Urothelium cell line (cell line): ENCODE results near the gene MECR.

Source experiments
- DNase-seq: peaks from one replicate; pipeline ENCODE4 v3.0.0; 2011; ENCODE audit warnings: low spot score, mixed read lengths
- FAIRE-seq: peaks from 2 replicates; lab custom pipeline; 2011; peaks lifted over from hg19 to GRCh38; lab: Jason Lieb, UNC

The MECR gene

GRCh38 chr1:29256394-29256793, 25.7 kb upstream of the MECR start:
- DNase-seq (no peak), FAIRE-seq (no peak)

DNA sequence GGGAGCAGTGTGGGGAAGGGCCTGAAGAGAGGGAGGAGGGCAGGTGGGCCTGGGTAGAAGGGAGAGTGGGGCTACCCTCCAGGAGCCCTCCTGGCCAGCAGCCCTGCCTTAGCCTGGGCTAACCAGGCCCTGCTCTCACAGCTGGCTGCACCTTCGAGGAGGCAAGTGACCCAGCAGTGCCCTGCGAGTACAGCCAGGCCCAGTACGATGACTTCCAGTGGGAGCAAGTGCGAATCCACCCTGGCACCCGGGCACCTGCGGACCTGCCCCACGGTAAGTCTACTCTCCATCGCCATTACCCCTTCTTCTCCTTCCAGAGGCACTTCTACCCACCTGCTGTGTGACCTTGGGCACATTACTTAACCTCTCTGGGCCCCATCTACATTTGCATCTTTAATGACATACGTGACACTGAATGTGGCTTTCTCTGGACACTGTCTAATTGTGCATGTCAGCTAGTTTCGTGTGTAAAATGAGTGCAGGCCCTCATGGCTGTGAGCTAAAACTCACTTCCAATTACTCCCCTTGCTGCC, 24.5 kb upstream of the MECR start:
- FAIRE-seq, result no peak
- no peak for DNase-seq

DNA sequence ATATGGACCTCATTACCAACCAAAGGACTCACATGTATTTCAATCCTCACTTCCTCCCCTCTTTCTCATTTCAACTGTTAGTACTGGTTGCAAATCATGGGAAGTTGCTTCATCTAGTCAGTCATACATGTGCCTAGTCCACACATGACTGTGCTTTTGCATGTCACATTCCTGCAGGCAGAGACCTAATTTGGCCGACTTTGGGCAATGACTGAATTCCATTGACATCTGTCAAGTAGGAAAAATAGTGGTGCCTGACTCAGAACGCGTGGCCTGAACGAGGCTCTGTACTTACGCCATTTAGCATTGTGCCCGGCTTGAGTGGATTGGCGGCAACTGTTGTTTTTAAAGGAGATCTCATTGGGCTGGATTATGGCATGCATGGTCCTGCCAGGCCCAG, 23.6 kb upstream of the MECR start:
- no peak for DNase-seq
- FAIRE-seq, result no peak

- no peak for DNase-seq
- FAIRE-seq, result no peak
Measured at GRCh38 chr1:29253180-29253579, 22.4 kb upstream of the MECR start.

DNA sequence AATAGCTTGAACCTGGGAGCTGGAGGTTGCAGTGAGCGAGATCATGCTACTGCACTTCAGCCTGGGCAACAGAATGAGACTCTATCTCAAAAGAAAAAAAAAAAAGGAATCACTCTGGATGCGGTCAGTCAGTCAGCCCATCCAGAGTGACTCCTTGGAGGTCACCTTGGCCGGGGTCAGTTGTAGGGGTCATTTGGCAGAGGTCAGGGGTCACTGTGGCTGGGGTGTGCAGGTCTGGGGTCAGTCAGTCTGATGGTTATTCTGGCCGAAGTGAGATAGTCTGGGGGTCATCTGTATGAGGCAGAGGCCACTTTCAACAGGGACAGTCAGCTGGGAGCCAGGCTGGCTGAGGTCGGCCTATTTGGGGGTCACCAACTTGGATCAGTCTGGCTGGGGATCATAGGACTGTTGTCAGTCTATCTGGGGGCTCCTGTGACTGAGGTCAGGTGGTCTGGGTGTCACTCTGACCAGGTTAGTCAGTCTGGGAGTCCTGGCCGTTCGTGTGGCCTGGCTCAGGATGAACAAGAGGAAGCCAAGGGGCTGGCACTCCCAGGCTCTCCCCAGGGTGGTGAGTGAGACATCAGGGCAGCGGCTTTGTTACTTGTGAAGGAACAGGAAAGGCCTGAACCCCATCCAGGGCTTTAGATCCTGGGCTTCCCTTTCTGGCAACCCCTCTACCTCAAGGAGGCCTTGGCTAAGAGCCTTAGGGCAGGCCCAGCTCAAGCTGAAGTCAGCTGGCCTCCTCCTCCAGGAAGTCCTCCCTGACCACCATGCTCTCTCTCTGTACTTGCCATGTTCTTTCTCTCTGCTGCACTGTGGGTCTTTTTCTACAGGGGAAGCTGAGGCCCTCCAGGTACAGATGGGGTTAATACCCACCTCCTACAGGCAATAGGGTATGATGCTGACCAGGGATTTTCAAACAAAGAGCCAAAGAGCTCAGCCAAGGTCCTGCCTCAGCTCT, 20.7 kb upstream of the MECR start:
- no peak for DNase-seq
- no peak for FAIRE-seq

- no peak for DNase-seq
- FAIRE-seq, result no peak
Measured at GRCh38 chr1:29249951-29250581, 19.3 kb upstream of the MECR start.

DNA sequence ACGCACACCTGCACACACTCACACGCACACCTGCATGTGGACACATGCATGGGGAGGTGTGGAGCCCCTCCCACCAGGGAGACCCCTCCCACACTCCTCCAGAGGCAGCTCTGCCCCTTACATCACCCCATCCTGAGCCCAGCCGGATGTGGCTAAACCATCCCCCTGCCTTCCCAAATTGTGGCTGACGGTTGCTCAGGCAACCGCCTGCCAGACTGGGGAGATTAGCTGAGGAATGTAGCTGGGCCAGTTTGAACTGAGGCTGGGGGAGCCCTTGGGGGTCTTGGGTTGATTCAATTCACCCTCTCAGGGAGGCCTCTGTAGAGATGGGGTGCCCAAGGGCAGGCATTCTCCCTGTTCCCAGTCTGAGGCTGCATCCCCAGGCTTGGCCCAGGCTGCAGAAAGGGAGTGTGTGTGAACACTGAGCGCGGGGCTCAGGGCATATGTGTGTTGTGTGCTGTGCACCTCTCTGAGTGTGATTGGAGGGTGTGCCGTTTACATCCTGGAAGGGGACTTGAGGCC, 18.5 kb upstream of the MECR start:
- peak; percentile 77 for FAIRE-seq
- DNase-seq, result peak; percentile 89

- no peak for FAIRE-seq
- no peak for DNase-seq
Measured at GRCh38 chr1:29248409-29248808, 17.7 kb upstream of the MECR start.

- FAIRE-seq (no peak), DNase-seq (no peak)
Measured at GRCh38 chr1:29247571-29248273, 17.0 kb upstream of the MECR start.

DNA sequence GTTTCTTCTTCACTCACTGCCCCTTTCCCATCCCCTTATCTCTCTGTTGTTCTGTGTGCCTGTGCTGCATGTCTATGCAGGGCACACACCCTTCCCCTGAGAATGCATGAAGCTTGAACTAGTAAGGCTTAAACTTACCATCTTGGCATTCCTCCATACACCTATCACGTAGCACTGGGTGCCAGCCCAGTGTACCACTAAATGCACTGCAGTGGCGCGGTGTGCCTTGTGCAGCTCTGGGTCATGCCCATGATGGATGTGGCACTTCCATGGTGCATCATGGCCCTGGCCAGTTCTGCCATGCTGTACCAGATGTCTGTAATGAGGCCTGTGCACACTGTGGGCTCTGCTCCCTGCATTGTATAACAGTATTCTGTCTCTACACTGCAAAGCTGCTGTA, 16.3 kb upstream of the MECR start:
- FAIRE-seq, result no peak
- DNase-seq, result no peak

GRCh38 chr1:29245876-29246275, 15.1 kb upstream of the MECR start:
- FAIRE-seq (peak; percentile 74), DNase-seq (no peak)

DNA sequence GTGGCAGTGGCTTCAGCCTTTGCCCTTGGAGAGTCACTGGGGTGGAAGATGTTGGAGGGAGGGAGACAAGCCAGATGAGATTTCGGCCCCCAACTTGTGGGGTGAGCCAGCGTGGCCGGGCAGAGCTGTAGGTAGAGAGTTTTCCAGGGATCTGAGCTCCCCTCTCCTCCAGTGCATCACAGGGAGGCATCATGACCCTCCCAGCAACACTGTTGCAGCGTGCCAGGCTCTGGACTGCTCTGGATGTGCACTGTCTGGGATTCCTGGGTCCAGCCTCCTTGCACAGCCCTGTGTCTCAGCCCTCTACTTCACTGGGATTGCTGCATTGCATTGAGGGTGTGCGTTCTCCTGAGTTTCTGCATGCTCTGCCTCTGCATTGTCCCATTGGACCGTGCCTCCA, 14.5 kb upstream of the MECR start:
- FAIRE-seq (no peak), DNase-seq (no peak)

GRCh38 chr1:29243871-29244200, 13.1 kb upstream of the MECR start:
- FAIRE-seq (no peak), DNase-seq (peak; percentile 64)

DNA sequence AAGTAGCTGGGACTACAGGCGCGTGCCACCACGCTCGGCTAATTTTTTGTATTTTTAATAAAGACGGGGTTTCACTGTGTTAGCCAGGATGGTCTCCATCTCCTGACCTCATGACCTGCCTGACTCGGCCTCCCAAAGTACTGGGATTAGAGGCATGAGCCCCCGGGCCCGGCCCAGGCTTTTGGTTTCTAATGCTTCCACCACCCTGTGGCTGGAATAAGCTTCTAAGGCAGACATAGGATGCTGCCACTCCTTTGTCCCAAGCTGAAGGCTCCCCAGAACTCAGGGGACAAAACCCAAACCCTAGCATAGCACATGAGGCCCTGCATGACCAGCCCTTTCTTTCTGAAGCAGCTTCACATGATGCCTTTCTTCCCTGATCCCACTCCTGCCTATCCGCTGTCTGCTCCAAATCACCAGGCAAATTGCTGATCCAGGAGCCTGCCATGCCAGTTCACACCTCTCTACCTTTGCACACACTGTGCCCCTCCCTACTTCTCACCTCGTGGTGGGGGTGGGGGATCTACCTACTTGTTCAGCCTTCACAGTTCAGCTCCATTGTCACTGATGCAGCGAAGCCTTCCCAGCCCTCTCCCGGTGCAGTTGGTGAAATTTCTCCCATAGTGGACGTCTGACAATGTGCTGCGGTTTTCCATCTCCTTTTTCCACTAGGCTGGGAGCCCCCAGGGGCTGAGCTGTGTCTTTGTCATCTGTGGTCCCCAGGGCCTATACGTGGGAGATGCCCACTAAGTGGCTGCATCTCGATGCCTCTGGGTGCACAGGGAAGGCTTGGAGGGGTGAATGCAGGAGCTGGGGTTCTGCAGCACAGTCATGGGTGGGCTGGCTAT, 12.5 kb upstream of the MECR start:
- no peak for DNase-seq
- FAIRE-seq, result no peak

DNA sequence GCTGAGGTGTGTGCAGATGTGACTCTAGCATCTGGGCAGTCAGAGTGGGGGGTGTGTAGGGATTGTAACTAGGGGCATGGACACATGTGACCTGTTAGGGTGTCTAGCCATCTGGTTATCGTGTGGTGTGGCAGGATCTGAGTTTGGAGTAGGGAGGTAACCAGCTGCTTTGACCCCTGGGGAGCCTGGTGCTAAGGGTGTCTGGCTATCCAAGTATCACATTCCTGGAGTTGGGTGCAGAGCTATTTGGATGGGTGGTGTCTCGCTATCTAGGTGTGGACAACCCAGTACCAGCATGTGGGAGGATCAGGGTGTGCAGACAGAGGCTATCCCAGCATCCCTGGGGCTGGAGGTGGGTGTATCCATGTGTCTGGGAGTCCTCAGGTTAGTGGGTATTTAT, 10.3 kb upstream of the MECR start:
- DNase-seq (no peak), FAIRE-seq (no peak)

DNA sequence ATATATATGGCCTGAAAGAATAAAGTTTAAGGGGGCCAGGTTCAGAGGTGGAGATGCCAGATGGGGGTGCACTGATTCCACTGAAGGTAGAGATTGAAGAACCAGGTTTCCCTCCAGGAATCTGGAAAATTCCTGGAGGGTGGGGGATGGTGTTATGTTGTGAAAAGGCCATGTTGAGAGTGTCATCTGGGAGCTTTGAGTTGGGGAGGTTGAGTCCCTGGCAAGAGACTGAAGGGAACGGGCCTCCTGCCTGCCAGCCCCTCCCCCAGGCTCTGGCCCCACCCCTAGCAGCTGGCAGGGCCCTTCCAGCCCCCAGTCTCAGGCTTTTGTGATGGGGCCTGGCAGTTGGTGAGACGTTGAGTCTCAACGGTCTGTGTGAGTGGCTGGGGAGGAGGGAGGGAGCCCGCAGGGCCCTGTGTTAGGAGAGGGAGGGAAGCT, 9.7 kb upstream of the MECR start:
- DNase-seq, result no peak
- no peak for FAIRE-seq

GRCh38 chr1:29239142-29239541, 8.4 kb upstream of the MECR start:
- DNase-seq (peak; percentile 63), FAIRE-seq (no peak)

DNA sequence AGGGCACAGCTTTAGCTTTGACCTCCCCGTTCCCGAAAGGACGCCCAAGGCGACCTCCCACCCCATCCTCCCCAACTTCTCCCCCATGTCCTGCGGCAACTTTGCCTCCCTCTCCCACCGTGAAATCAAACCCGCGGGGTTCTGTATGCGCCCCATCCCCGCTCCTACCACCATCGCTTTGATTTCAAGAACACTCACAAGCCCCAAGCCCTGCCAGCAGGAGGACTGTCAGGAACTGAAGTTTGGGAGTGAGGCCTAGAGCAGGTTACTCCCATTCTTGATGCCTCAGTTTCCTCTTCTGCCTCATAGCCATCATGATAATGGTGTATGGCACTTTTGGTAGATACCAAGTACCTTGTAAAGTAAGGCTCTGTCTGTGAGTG, 7.9 kb upstream of the MECR start:
- peak; percentile 13 for FAIRE-seq
- DNase-seq, result no peak

GRCh38 chr1:29237852-29238619, 7.3 kb upstream of the MECR start:
- FAIRE-seq (no peak), DNase-seq (no peak)
